Sigmoid colon (tissue), 4 donors: ENCODE results near the gene RAPGEF2.

Experiments
- POLR2AphosphoS5 ChIP-seq, 4 donors: sonication (generic); formaldehyde crosslinking; IDR thresholded peaks; one replicate each; pipeline ENCODE4 v1.6.1; 2017; ENCODE audit warnings: antibody characterized with exemption in 4 of 4
- TF ChIP-seq, protein P1 (sequence below), 4 experiments: fragments of 450-650 bp in 3 of 4; fragments of 200-600 bp in 1 of 4; IDR thresholded peaks; one replicate each; pipeline ENCODE4 v1.5.1; 2016 to 2019; ENCODE audit warnings: antibody characterized with exemption in 4 of 4, mild to moderate bottlenecking in 3 of 4, moderate library complexity in 2 of 4

DNA sequence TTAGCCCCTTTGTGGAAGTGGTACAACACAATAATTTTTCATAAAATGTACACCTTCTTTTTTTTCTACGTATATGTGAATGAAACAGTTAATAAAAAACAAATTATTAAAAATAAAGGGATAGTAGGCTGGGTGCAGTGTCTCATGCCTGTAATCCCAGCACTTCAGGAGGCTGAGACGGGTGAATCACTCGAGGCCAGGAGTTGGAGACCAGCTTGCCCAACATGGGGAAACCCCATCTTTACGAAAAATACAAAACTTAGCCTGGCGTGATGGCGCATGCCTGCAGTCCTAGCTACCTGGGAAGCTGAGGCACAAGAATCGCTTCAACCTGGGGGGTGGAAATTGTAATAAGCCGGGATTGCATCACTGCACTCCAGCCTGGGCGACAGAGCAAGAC, 244.9 kb downstream of the RAPGEF2 start:
- no peak for TF ChIP-seq POLR2AphosphoS5 (IDR thresholded peaks at IDR 0.05)
- TF ChIP-seq, protein P1, sequence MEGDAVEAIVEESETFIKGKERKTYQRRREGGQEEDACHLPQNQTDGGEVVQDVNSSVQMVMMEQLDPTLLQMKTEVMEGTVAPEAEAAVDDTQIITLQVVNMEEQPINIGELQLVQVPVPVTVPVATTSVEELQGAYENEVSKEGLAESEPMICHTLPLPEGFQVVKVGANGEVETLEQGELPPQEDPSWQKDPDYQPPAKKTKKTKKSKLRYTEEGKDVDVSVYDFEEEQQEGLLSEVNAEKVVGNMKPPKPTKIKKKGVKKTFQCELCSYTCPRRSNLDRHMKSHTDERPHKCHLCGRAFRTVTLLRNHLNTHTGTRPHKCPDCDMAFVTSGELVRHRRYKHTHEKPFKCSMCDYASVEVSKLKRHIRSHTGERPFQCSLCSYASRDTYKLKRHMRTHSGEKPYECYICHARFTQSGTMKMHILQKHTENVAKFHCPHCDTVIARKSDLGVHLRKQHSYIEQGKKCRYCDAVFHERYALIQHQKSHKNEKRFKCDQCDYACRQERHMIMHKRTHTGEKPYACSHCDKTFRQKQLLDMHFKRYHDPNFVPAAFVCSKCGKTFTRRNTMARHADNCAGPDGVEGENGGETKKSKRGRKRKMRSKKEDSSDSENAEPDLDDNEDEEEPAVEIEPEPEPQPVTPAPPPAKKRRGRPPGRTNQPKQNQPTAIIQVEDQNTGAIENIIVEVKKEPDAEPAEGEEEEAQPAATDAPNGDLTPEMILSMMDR (IDR thresholded peaks at IDR 0.05): no peak
